D721Med (cell line): ENCODE measurements around the gene DIO3.

Source experiments
- DNase-seq: peaks from one replicate; pipeline ENCODE4 v3.0.0; 2011; ENCODE audit warnings: low spot score; ENCODE audit not compliant: insufficient read length
- FAIRE-seq: peaks from 2 replicates; lab custom pipeline; 2011; peaks lifted over from hg19 to GRCh38; lab: Jason Lieb, UNC
- TF ChIP-seq, protein P1 (sequence below): IDR thresholded peaks from 2 replicates; pipeline ENCODE4 v1.5.1; 2012; ENCODE audit warnings: mild to moderate bottlenecking, control low read depth; ENCODE audit not compliant: insufficient read depth; ENCODE audit errors: missing control alignments

Gene DIO3

GRCh38 chr14:101604228-101604934 is 43.1 kb downstream of the DIO3 start:
- TF ChIP-seq, protein P1, sequence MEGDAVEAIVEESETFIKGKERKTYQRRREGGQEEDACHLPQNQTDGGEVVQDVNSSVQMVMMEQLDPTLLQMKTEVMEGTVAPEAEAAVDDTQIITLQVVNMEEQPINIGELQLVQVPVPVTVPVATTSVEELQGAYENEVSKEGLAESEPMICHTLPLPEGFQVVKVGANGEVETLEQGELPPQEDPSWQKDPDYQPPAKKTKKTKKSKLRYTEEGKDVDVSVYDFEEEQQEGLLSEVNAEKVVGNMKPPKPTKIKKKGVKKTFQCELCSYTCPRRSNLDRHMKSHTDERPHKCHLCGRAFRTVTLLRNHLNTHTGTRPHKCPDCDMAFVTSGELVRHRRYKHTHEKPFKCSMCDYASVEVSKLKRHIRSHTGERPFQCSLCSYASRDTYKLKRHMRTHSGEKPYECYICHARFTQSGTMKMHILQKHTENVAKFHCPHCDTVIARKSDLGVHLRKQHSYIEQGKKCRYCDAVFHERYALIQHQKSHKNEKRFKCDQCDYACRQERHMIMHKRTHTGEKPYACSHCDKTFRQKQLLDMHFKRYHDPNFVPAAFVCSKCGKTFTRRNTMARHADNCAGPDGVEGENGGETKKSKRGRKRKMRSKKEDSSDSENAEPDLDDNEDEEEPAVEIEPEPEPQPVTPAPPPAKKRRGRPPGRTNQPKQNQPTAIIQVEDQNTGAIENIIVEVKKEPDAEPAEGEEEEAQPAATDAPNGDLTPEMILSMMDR = no peak
- DNase-seq (no peak), FAIRE-seq (no peak)

DNA sequence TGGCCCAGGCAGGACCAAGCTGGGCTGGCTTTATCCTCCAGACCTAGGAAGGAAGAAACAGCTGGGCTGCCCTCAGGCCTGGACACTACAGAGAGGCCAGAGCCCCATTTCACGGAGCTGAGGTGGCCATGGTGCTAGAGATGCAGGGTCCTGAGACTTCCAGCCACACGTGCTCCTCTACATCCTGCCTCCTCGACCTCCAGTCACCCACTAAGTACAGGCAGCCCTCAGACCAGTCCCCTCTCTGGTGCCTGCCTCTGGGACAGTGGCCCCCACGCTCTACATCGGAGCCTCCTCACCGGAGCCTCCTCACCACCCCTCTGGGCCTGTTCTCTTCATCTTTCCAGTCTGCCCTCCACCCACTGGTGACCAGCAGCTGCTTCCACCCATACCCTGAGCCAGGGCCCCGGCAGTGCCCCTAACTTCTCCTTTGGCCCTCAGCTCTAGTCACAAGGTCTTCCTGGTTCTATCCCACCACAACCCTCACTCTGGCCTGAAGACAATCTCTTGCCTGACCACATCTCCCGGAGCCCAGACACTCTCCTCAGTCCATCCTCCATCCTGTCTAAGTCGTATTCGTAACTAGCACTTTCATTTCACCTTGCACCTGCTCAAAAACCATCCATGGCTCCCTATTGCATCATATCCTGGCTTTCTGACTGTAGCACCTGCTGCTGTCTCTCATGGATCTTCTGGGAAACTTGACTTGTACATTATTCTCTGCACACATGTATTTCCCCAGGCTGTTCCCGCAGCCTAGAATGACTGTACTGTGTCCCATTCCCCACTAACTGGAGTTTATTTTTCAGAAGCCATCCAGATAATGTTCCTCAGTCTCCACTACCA is 43.9 kb downstream of the DIO3 start:
- DNase-seq (no peak), FAIRE-seq (no peak)

GRCh38 chr14:101605836-101606235 is 44.5 kb downstream of the DIO3 start:
- TF ChIP-seq, protein P1 = no peak
- no peak for DNase-seq
- FAIRE-seq = no peak

More for the DNA sequence above, 43.9 kb downstream of the DIO3 start:
- TF ChIP-seq, protein P1 = no peak
